Measurements from ENCODE around the gene SMC4. TPM values are rescaled to one million over a fixed set of nuclear protein-coding genes. Genes with fewer than 3 reads are reported as not detected.

Gene SMC4
- 100 to 1,000 TPM; 197 to 204 TPM for total RNA-seq

GRCh38 chr3:160399125-160400029 lies at the start of gene SMC4, which contains the start of gene IFT80:
TSS of gene SMC4 (plus strand) at chr3:160399650. CDS start at chr3:160400827, 1,177 bp downstream.
TSS of gene IFT80 (minus strand) at chr3:160399225. CDS start at chr3:160384600, 14,625 bp downstream.

GRCh38 chr3:160449636-160450598 lies 50.5 kb downstream of the SMC4 start, which contains the start of gene TRIM59:
TSS of gene TRIM59 (minus strand) at chr3:160449786. CDS start at chr3:160439183, 10,603 bp downstream.

Small RNA genes within 50 kb of the gene (microRNA-seq; reads per million reads assigned to microRNA genes)
- gene MIR15B (ENCODE audit: borderline microRNAs expressed, borderline replicate concordance): 254 reads per million, percentile 80 among the genes with 10 or more reads in this experiment
- gene MIR16-2 (ENCODE audit: borderline microRNAs expressed, borderline replicate concordance): 164 reads per million, percentile 76 among the genes with 10 or more reads in this experiment

Other genes starting within 250 kb of the SMC4 start
- not detected for gene C3orf80, start 174.2 kb upstream of the SMC4 start, total RNA-seq
- 10 to 100 TPM; 30.1 to 30.2 TPM for gene IFT80, start 425 bp upstream of the SMC4 start, total RNA-seq
- 10 to 100 TPM; 47.7 to 49.3 TPM for gene TRIM59, start 50.1 kb downstream of the SMC4 start, total RNA-seq
- 10 to 100 TPM; 33.7 to 34.3 TPM for gene KPNA4, start 165.9 kb downstream of the SMC4 start, total RNA-seq